ENCODE data around the gene OCA2.

Gene OCA2

GRCh38 chr15:28113394-28114113 lies 14.4 kb upstream of the OCA2 start:
- Histone ChIP-seq H3K36me3 (ENCODE audit: insufficient read depth, low read length) (peaks cover 60% of the 10 kb centered on the region), H4K20me1 (ENCODE audit: insufficient read depth, low read length) (no peaks in the 10 kb centered on the region), H3K27ac (ENCODE audit: low read depth, low read length, poor library complexity, severe bottlenecking) (no peak overlapping the region), H3K9ac (ENCODE audit: low read length) (no peak overlapping the region), H3K27me3 (ENCODE audit: insufficient read depth, low read length) (no peaks in the 10 kb centered on the region), H3K9me3 (ENCODE audit: low read length) (no peaks in the 10 kb centered on the region), H2AFZ (ENCODE audit: low read length) (no peak overlapping the region), H3K4me3 (ENCODE audit: low read depth, low read length, poor library complexity, severe bottlenecking) (no peak overlapping the region), H3K4me1 (ENCODE audit: insufficient read depth, low read length, severe bottlenecking) (no peaks in the 10 kb centered on the region), H3K79me2 (ENCODE audit: insufficient read depth, low read length) (no peaks in the 10 kb centered on the region), H3F3A (ENCODE audit: insufficient read depth, low read length) (no peaks in the 10 kb centered on the region), H3K4me2 (ENCODE audit: low read length) (no peak overlapping the region), H3K9me2 (ENCODE audit: low read depth, low read length) (no peaks in the 10 kb centered on the region)
- TF ChIP-seq EZH2 (IDR thresholded peaks at IDR 0.05; ENCODE audit: borderline replicate concordance, low read length): no peak

GRCh38 chr15:28112962-28113361 lies 13.8 kb upstream of the OCA2 start:
- Histone ChIP-seq H3K79me2 (ENCODE audit: insufficient read depth, low read length) (no peaks in the 10 kb centered on the region), H3K27ac (ENCODE audit: low read depth, low read length, poor library complexity, severe bottlenecking) (no peak overlapping the region), H2AFZ (ENCODE audit: low read length) (no peak overlapping the region), H3K4me2 (ENCODE audit: low read length) (no peak overlapping the region), H3K4me3 (ENCODE audit: low read depth, low read length, poor library complexity, severe bottlenecking) (no peak overlapping the region), H4K20me1 (ENCODE audit: insufficient read depth, low read length) (no peaks in the 10 kb centered on the region), H3K4me1 (ENCODE audit: insufficient read depth, low read length, severe bottlenecking) (no peaks in the 10 kb centered on the region), H3K36me3 (ENCODE audit: insufficient read depth, low read length) (peaks cover 56% of the 10 kb centered on the region), H3K9ac (ENCODE audit: low read length) (no peak overlapping the region), H3K9me2 (ENCODE audit: low read depth, low read length) (no peaks in the 10 kb centered on the region), H3F3A (ENCODE audit: insufficient read depth, low read length) (no peaks in the 10 kb centered on the region), H3K27me3 (ENCODE audit: insufficient read depth, low read length) (no peaks in the 10 kb centered on the region), H3K9me3 (ENCODE audit: low read length) (no peaks in the 10 kb centered on the region)
- TF ChIP-seq EZH2 (IDR thresholded peaks at IDR 0.05; ENCODE audit: borderline replicate concordance, low read length) (no peak), CTCF (IDR thresholded peaks at IDR 0.05; ENCODE audit: low read length) (no peak)

GRCh38 chr15:28112101-28112760 lies 13.1 kb upstream of the OCA2 start:
- H3K27me3 ChIP-seq (ENCODE audit: insufficient read depth, low read length): no peaks in the 10 kb centered on the region
- no peak overlapping the region for H2AFZ ChIP-seq (ENCODE audit: low read length)
- H3K9me2 ChIP-seq (ENCODE audit: low read depth, low read length): no peaks in the 10 kb centered on the region
- H3K4me2 ChIP-seq (ENCODE audit: low read length): no peak overlapping the region
- no peaks in the 10 kb centered on the region for H4K20me1 ChIP-seq (ENCODE audit: insufficient read depth, low read length)
- H3K9ac ChIP-seq (ENCODE audit: low read length): no peak overlapping the region
- no peak for TF ChIP-seq EZH2 (IDR thresholded peaks at IDR 0.05; ENCODE audit: borderline replicate concordance, low read length)
- no peak for TF ChIP-seq CTCF (IDR thresholded peaks at IDR 0.05; ENCODE audit: low read length)
- H3K4me1 ChIP-seq (ENCODE audit: insufficient read depth, low read length, severe bottlenecking): no peaks in the 10 kb centered on the region
- H3F3A ChIP-seq (ENCODE audit: insufficient read depth, low read length): no peaks in the 10 kb centered on the region
- no peaks in the 10 kb centered on the region for H3K9me3 ChIP-seq (ENCODE audit: low read length)
- H3K4me3 ChIP-seq (ENCODE audit: low read depth, low read length, poor library complexity, severe bottlenecking): no peak overlapping the region
- H3K79me2 ChIP-seq (ENCODE audit: insufficient read depth, low read length): no peaks in the 10 kb centered on the region
- peaks cover 49% of the 10 kb centered on the region for H3K36me3 ChIP-seq (ENCODE audit: insufficient read depth, low read length)
- no peak overlapping the region for H3K27ac ChIP-seq (ENCODE audit: low read depth, low read length, poor library complexity, severe bottlenecking)
